ENCODE measurements around the gene DBI.
"Not testable (repeated sequence)": the region's sequence is repeated elsewhere in the genome, so short reads cannot be mapped to it uniquely, and the experiment has no call there.

DBI gene

GRCh38 chr2:119402645-119403560 is 36.1 kb downstream of the DBI start:
- no peak for DNase-seq

- DNase-seq: not testable (repeated sequence)
Observed at GRCh38 chr2:119403618-119404017, 36.8 kb downstream of the DBI start.

- DNase-seq: no peak
Observed at GRCh38 chr2:119405151-119405550, 38.4 kb downstream of the DBI start.

- peak; percentile 37 for DNase-seq
Observed at GRCh38 chr2:119407430-119408220, 40.8 kb downstream of the DBI start.

GRCh38 chr2:119408221-119408619 is 41.4 kb downstream of the DBI start:
- DNase-seq: no peak

GRCh38 chr2:119409506-119409905 is 42.7 kb downstream of the DBI start:
- no peak for DNase-seq

GRCh38 chr2:119414894-119415293 is 48.1 kb downstream of the DBI start:
- no peak for DNase-seq

- no peak for DNase-seq
Observed at GRCh38 chr2:119415630-119416029, 48.9 kb downstream of the DBI start.

GRCh38 chr2:119416299-119416923 is 49.6 kb downstream of the DBI start:
- no peak for DNase-seq

GRCh38 chr2:119417908-119418307 is 51.1 kb downstream of the DBI start:
- DNase-seq: no peak

GRCh38 chr2:119419065-119419464 is 52.3 kb downstream of the DBI start:
- DNase-seq: no peak

- DNase-seq: no peak
Observed at GRCh38 chr2:119419803-119420508, 53.2 kb downstream of the DBI start.

- DNase-seq: no peak
Observed at GRCh38 chr2:119421304-119421703, 54.5 kb downstream of the DBI start.

- DNase-seq: no peak
Observed at GRCh38 chr2:119421741-119422140, 55.0 kb downstream of the DBI start.

Data from CD4-positive, alpha-beta T cell treated with Interleukin-10 for 1 hour (primary cell).